Pulmonary artery endothelial cell (primary cell): ENCODE measurements around the gene AQP6. TPM values are rescaled to one million over a fixed set of nuclear protein-coding genes. Genes with fewer than 3 reads are reported as not detected.

Experiments used
- DNase-seq: peaks from one replicate; pipeline ENCODE4 v3.0.0-alpha.2; 2011; ENCODE audit warnings: low read depth, low spot score
- total RNA-seq: library from RNA; depleted of rRNA; stranded (reverse); fragments of >200 nt; gene quantifications from 2 replicates; pipeline ENCODE4 v1.2.3, GENCODE V29; 2014

The AQP6 gene
- 0.04 TPM in 1 of 2 replicates, not detected in the other for total RNA-seq

GRCh38 chr12:49972641-49973360, at the start of gene AQP6:
TSS of gene AQP6 (plus strand) at chr12:49972947. CDS start at chr12:49973174, 227 bp downstream.
- DNase-seq, result no peak

- no peak for DNase-seq
Observed at GRCh38 chr12:49923035-49923644, 49.6 kb upstream of the AQP6 start.

GRCh38 chr12:49923880-49924556, 48.7 kb upstream of the AQP6 start:
- DNase-seq, result no peak

GRCh38 chr12:49924628-49925246, 48.0 kb upstream of the AQP6 start:
- DNase-seq, result no peak

- DNase-seq, result no peak
Observed at GRCh38 chr12:49925433-49926204, 47.1 kb upstream of the AQP6 start.

- DNase-seq, result no peak
Observed at GRCh38 chr12:49928471-49928870, 44.3 kb upstream of the AQP6 start.

- DNase-seq, result no peak
Observed at GRCh38 chr12:49929581-49929980, 43.2 kb upstream of the AQP6 start.

GRCh38 chr12:49930515-49931288, 42.0 kb upstream of the AQP6 start:
- DNase-seq, result peak; percentile 7

GRCh38 chr12:49932023-49932422, 40.7 kb upstream of the AQP6 start:
- no peak for DNase-seq

- DNase-seq, result no peak
Observed at GRCh38 chr12:49932533-49933130, 40.1 kb upstream of the AQP6 start.

GRCh38 chr12:49933796-49934195, 39.0 kb upstream of the AQP6 start:
- no peak for DNase-seq

- DNase-seq, result no peak
Observed at GRCh38 chr12:49934505-49934904, 38.2 kb upstream of the AQP6 start.

GRCh38 chr12:49936925-49937324, 35.8 kb upstream of the AQP6 start:
- DNase-seq, result no peak

- DNase-seq, result no peak
Observed at GRCh38 chr12:49937639-49938300, 35.0 kb upstream of the AQP6 start.

GRCh38 chr12:49939307-49939706, 33.4 kb upstream of the AQP6 start:
- DNase-seq, result no peak

- no peak for DNase-seq
Observed at GRCh38 chr12:49939707-49940106, 33.0 kb upstream of the AQP6 start.

GRCh38 chr12:49941556-49942511, 30.9 kb upstream of the AQP6 start:
- no peak for DNase-seq

- DNase-seq, result no peak
Observed at GRCh38 chr12:49942512-49942893, 30.2 kb upstream of the AQP6 start.
